Sigmoid colon (tissue), 4 donors: ENCODE data around the gene E2F7.

Source experiments
- CTCF ChIP-seq, 4 experiments: fragments of 450-650 bp in 3 of 4; fragments of 200-600 bp in 1 of 4; IDR thresholded peaks; one replicate each; pipeline ENCODE4 v1.5.1; 2016 to 2019; ENCODE audit warnings: antibody characterized with exemption in 4 of 4, mild to moderate bottlenecking in 3 of 4, moderate library complexity in 2 of 4
- EP300 ChIP-seq, 4 donors: sonication (generic); formaldehyde crosslinking; IDR thresholded peaks; one replicate each; pipeline ENCODE4 v1.6.1; 2017; ENCODE audit warnings: antibody characterized with exemption in 4 of 4
- POLR2AphosphoS5 ChIP-seq, 4 donors: sonication (generic); formaldehyde crosslinking; IDR thresholded peaks; one replicate each; pipeline ENCODE4 v1.6.1; 2017; ENCODE audit warnings: antibody characterized with exemption in 4 of 4

GRCh38 chr12:77049767-77050353 lies 15.5 kb downstream of the E2F7 start:
- TF ChIP-seq CTCF (IDR thresholded peaks at IDR 0.05) (peak in 3 of 4 experiments; percentile 43 to 64 (median 56)), POLR2AphosphoS5 (IDR thresholded peaks at IDR 0.05) (no peak), EP300 (IDR thresholded peaks at IDR 0.05) (no peak)
